Vagina (tissue), 2 donors: ENCODE results near the gene METTL21C.

Experiments
- POLR2A ChIP-seq, 2 donors: fragments of 450-650 bp; IDR thresholded peaks; one replicate each; pipeline ENCODE4 v1.6.1; 2017; ENCODE audit warnings: antibody characterized with exemption in 2 of 2, mild to moderate bottlenecking in 2 of 2, moderate library complexity in 2 of 2
- POLR2AphosphoS5 ChIP-seq, 2 donors: sonication (generic); formaldehyde crosslinking; IDR thresholded peaks; one replicate each; pipeline ENCODE4 v1.9.0; 2017; ENCODE audit warnings: antibody characterized with exemption in 2 of 2, mild to moderate bottlenecking in 2 of 2, low read depth in 1 of 2; ENCODE audit not compliant: insufficient read depth in 1 of 2
- TF ChIP-seq, protein P1 (sequence below), 3 experiments: fragments of 450-650 bp in 2 of 3; fragments of 200-600 bp in 1 of 3; sonication (generic) in 1 of 3; IDR thresholded peaks; one replicate each; pipeline ENCODE4 v1.5.1; 2017 to 2019; ENCODE audit warnings: antibody characterized with exemption in 3 of 3, mild to moderate bottlenecking in 2 of 3, moderate library complexity in 2 of 3

DNA sequence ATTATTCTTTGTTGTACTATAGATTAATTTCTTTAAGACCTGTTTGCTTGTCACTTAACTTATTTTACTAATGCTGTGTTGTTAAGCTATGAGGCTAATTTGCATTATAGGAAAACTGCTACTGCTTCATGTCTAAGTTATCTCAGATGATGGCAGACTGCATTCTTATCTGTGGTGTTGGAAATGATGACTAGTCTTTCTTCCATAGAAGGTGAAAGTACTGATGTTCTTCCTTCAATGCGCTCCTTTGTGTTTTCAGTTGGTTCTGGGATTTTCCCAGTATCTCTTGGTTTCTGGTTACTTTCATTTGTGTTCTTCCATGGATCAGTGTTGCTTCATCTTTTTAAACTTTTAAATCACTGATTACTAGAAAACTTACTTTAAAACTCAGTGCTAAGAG, 51.2 kb downstream of the METTL21C start:
- TF ChIP-seq, protein P1, sequence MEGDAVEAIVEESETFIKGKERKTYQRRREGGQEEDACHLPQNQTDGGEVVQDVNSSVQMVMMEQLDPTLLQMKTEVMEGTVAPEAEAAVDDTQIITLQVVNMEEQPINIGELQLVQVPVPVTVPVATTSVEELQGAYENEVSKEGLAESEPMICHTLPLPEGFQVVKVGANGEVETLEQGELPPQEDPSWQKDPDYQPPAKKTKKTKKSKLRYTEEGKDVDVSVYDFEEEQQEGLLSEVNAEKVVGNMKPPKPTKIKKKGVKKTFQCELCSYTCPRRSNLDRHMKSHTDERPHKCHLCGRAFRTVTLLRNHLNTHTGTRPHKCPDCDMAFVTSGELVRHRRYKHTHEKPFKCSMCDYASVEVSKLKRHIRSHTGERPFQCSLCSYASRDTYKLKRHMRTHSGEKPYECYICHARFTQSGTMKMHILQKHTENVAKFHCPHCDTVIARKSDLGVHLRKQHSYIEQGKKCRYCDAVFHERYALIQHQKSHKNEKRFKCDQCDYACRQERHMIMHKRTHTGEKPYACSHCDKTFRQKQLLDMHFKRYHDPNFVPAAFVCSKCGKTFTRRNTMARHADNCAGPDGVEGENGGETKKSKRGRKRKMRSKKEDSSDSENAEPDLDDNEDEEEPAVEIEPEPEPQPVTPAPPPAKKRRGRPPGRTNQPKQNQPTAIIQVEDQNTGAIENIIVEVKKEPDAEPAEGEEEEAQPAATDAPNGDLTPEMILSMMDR (IDR thresholded peaks at IDR 0.05): no peak
- TF ChIP-seq POLR2AphosphoS5 (IDR thresholded peaks at IDR 0.05; ENCODE audit: insufficient read depth in 1 of 2, low read depth in 1 of 2): no peak
- no peak for TF ChIP-seq POLR2A (IDR thresholded peaks at IDR 0.05)
